Cerebellar nuclear complex (tissue), 1 donor: Measurements from ENCODE around the gene SSC5D.

Experiments used
- DNase-seq, 2 experiments: peaks; one replicate each; lab custom pipeline; 2025; lab: John Stamatoyannopoulos, UW

Gene SSC5D

DNA sequence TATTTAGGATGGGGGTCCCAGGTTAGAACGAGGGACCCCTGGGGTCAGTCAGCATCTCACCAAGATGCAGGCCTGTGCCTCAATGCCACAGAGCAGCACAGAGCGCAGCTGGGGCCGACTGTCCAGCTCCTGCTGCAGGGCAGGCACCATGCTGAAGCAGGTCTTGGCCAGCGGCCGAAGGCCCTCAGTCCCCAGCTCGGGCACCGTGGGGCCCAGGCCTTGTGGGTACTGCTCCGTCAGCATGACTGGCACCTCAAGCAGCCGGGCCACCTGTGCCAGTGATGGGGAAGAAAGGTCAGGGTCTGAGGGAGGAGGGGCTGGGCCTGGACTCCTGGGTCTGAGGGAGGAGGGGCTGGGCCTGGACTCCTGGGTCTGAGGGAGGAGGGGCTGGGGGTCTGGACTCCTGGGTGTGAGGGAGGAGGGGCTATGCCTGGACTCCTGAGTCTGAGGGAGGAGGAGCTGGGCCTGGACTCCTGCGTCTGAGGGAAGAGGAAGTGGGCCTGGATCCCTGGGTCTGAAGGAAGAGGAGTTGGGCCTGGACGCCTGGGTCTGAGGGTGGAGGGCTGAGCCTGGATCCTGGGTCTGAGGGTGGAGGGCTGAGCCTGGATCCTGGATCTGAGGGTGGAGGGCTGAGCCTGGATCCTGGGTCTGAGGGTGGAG, 32.5 kb upstream of the SSC5D start:
- no peak for DNase-seq

DNA sequence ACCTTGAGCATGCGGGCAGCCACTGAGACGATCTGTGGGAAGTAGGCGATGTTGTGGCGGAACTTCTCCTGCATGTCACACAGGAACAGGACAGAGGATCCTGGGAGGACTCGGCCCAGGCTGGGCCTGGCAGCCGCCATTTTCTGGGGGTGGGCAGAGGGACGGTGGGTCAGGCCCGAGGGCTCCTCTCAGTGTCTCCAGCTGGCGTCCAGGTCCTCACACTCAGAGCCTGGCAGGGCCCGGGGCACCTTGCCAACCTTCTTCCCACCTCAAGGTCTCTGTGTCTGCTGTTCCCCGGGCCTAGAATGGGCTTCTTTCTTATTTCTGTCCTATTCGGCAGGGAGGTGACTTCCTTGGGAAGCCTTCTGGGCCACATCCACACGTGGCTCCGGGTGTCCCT, 31.9 kb upstream of the SSC5D start:
- no peak for DNase-seq

DNA sequence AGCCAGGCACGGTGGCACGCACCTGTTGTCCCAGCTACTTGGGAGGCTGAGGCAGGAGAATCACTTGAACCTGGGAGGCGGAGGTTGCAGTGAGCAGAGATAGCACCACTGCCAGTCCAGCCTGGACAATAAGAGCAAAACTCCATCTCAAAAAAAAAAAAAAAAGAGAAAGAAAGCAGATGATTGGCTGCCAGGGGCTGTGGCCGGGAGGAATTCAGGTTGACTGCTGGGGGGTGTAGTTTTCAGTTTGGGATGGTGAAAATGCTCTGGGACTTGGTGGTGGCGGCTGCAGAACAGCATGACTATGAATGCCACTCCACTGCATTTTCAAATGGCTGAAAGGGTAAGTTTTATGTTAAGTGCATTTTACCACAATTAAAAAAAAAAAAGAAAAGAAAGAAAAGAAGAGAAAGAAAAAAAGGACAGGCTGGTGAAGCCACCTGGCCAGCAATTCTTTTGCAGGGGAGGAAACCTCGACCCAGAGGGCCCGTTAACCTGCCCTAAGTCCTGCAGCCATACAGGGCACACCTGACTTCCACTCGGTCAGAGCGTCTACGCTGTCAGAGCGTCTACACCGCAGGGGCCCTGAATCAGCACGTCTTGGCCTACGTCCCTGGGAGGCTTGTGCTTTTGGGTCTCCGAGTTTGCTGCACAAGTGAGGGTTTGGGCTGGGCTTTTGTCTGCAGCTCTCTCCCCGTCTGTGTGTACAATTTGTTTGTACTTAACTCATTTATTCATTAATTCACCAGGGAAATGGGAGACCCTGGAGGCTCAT, 30.4 kb upstream of the SSC5D start:
- no peak for DNase-seq

DNA sequence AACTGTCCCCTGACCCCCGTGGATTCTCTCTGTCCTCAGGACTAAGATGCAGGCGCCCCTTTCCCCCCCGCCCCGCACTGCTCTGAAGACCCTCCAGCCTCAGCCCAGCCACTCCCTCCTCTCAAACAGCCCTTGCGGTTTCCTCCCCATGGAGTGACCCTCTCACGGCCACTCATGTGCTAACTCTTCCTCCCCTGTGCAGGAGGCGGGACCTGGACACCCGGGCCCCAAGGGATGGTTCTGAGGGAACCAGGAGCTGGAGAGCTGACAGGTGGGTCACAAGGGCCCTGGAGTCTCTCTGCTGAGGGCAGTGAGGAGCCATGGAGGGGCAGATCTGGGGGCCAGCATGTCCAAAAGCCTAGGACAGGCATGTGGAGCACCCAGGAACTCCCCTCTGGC, 28.7 kb upstream of the SSC5D start:
- DNase-seq = no peak

DNA sequence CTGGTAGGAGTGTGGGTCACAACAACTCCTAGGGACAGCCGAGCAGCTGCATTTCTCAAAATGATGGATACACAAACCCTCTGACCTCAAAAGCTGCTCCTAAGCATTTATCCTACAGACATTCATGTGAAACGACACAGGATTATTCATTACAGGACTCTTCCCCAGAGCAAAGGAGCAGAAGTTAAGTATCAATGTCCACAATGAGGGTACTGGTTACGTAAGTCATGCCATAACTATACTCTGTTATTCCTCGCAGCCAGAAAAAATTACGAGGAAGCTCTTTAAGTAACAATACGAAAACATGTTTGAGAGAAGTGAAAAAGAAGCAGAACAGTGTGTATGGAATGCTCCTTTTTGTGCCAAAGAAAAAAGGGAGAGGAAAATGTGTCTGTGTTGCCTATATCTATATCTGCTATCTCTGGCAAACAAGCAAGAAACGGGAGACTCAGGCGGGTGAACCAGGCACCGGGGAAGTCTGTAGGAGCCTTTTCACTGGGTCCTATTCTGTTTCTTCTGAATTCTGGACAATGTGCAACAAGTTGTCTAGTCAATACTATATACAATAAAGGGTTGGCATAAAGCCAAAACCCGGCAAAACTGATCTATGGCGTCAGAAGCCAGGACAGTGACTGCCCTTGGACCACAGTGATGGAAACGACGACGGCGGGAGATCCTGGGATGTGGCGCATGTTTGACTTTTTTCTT, 28.1 kb upstream of the SSC5D start:
- no peak for DNase-seq

DNA sequence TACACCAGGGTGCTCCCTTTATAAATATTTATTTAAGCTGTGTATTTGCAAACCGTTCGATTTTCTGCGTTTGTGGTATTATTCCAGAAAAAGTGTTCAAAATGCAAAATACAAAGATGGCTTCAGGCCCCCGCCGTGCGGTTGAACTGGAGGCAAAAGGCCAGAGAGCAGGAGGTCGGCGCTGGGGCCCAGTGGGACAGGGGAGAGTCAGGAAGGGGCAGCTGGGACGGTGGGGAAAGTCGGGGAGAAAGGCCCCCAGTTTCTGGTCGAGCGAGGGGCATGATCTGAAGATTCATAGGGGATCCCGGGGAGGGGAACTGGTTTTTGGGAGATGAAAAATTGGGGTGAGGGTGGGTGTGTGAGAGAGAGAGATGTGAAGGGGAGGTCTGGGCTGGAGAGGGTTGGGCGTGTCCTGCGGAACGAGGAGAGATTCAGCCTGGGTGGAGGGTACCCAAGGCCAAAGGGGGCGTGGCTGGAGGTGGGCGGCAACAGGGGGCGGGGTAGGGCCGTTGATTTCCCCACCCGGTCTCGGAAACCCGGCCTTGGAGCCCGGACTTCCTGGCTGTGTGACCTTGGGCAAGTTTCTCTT, 27.5 kb upstream of the SSC5D start:
- no peak for DNase-seq

DNA sequence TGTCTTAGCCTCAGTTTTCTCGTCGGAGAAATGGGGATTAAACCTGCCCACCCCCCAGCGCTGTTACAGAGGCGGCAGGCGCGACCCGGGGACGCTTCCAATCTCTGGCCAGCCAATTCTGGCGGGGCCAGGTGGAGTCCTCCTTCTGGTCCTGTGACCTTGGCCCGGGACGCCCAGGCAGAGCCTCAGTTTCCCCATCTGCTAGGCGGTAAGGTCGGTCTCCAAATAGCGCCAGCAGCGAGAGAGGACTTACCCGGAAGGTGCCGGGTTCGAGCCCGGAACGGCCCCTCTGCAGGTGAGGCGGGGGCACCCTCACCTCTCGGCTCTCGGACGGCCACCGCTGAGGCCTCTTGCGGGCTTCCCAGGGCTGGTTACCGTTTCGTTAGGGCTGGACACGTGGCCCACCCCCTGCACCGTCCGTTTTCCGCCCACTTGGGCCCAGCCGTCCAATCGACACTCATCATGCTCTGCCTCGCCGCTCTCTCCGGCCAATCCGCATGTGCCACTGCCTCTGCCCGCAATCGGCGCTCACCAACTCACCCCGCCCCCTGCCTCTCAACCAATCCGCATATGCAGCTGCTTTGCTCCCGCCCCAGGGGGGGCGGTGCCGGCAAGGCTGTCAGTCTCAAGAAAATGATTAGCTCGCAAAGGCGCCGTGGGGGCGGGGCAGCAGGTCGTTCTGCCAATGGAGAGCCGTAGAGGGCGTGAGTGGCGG, 26.8 kb upstream of the SSC5D start, which contains the start of gene ISOC2:
TSS of gene ISOC2 (minus strand) at position 384 of the 715 bp plus-strand sequence. CDS start 5,156 bp downstream, outside the sequence.
- peak; percentile 94 to 99 for DNase-seq

DNA sequence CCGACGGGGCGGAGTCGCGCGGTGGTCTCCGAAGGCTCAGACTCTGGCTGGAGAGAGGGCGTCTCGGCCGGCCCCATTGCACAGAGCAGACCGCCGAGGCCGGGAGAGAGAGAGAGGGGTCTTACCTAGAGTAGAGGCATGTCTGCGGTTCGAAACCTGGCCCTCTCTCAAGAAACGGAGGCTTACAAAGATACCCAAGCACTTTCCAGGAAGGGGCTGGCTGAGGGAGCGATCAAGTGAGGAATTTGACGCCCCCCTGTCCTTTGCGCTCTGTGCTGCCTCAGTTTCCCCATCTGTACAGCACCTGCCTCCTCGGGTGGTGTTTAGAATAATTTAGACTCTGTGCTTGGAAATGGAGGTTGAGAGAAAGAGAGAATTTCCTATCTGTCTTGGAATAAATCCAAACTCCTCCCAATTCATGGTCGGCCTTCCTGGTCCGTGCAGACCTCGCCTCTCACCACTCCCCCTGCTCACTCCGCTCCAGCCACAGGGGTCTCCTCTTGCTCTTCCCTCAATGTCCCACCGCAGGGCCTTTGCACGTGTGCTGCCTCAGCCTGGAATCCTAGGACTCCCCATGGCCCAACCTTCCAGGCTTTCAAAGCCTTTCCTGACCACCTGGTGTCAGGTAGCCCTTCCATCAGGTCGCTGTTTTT, 26.1 kb upstream of the SSC5D start:
- DNase-seq = no peak

DNA sequence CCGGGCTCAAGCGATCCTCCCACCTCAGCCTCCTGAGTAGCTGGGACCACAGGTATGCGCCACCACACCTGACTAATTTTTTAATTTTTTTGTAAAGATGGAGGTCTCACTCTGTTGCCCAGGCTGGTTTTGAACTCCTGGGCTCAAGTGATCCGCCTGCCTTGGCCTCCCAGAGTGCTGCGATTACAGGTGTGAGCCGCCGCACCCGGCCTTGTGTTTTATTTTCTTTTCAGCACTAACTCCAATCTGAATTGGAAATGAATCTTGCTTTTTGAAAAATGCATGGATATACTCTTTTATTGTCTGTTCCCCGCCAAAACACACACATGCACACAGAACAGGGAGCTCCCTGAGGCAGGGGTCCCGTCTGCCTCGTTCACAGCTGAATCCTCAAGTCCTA, 25.5 kb upstream of the SSC5D start:
- no peak for DNase-seq

DNA sequence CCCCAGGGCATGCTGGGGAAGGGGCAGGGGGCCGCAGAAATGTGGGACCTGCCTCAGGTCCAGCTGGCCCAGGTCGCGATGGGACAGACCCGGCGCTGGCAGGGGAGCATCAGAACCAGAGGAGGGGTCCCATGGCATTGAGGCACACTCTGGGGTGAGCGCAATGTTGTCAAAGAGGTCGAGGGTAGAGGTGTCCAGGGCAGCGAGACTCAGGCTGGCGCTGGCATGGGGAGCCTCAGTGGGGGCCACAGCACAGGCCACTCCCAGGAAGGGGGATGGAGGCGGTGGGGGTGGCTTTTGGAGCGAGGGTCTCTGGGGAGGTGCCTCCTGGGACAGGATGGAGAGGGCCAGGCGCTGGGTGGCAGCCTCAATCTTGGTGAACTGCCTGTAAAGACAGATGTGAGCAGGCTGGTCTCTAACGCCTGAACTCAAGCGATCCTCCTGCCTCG, 24.6 kb upstream of the SSC5D start:
- DNase-seq = no peak

DNA sequence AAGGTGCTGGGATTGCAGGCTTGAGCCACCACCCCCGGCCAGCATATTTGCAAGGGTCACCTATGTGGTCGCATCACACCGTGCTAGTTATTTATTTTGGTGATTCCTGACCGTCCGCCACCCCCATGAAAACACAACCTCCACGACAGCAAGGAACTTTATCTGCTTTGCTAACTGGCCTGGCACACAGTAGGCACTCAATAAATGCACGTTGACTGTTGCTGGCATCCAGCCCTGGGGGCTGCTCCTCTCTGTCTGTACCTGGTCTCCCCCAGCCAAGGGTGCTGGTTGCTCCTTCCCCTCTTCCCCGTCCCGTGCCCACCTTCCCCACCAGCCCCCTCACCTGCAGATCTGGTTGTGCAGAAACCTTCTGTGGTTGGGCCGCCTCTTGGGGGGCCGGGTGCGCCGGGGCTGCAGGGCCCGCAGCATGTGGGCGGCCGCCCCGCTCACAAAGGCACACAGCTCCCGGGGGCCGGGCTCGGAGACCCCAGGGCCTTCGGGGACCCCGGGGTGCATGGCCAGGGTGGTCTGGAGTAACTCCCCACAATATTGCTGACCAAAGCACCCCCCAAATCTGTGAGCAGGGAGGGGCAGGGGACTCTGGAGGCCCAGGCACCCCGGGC, 24.1 kb upstream of the SSC5D start:
- DNase-seq = no peak

DNA sequence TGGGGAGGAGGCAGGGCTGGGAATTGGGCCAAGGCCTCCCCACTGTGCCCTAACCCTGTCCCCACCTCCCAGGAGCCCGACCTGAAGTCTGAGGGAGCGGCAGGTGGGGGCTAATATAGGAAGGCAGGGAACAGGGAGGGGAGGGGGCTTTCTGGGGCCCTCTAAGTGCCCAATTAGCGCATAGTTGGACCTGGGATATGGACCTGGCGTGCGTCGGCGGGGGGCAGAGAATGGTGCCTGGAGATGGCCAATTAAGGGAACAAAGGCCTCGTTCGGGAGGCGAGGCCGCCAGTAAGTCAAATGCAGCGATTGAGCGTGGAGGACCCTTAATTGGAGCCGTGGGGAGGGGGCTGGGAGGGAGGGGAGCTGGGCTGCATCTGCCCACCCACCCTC, 23.6 kb upstream of the SSC5D start, which contains the start of gene C19orf85:
TSS of gene C19orf85 (minus strand) at position 90 of the 393 bp plus-strand sequence. CDS start 197 bp downstream, outside the sequence.
- DNase-seq = no peak

DNA sequence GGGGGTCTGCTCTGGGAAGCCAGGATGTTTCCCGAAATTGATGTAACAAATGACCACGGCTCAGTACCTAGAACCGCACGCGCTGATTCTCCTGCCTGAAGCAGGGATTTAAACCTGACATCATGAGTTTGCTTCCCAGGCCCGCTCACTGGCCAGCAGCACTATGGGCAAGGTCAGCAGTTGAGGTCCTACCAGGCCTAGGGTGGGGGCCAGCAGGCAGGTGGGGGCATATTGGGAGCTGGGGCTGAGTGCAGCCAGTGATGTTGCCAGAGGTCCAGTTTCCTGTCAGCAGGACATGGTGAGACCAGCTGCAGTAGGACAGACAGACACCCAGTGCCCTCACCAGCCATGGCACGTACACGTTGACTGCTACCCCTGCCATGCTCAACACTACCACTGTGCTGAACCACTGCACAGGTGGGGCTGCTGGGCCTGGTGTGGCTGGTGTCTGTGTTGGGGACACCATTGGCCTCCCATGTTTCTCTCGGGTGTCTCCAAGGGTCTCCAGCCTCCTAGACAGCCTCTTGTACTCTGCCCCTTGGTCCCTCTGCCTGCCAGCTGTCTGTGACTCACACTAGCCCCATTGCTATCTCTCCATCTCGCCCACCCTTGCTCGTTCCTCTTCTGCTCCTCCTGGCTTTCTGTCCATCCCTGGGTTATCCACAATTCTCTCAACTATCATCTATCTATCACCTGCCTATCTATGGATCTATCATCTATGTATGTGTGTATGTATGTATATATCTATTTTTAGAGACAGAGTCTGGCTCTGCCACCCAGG, 22.6 kb upstream of the SSC5D start:
- no peak for DNase-seq

DNA sequence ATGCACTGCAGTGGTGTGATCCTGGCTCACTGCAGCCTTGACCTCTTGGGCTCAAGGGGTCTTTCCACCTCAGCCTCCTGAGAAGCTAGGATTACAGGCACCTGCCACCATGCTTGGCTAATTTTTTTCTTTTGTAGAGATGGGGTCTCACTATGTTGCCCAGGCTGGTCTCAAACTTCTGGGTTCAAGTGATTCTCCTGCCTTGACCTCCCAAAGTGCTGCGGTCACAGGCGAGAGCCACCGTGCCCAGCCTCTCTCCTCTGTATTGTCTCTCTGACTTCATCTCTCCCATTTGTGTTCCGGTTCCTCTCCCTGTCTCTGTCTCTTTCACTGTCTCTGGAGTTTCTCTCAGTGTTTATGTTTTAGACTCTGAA, 22.0 kb upstream of the SSC5D start:
- no peak for DNase-seq

DNA sequence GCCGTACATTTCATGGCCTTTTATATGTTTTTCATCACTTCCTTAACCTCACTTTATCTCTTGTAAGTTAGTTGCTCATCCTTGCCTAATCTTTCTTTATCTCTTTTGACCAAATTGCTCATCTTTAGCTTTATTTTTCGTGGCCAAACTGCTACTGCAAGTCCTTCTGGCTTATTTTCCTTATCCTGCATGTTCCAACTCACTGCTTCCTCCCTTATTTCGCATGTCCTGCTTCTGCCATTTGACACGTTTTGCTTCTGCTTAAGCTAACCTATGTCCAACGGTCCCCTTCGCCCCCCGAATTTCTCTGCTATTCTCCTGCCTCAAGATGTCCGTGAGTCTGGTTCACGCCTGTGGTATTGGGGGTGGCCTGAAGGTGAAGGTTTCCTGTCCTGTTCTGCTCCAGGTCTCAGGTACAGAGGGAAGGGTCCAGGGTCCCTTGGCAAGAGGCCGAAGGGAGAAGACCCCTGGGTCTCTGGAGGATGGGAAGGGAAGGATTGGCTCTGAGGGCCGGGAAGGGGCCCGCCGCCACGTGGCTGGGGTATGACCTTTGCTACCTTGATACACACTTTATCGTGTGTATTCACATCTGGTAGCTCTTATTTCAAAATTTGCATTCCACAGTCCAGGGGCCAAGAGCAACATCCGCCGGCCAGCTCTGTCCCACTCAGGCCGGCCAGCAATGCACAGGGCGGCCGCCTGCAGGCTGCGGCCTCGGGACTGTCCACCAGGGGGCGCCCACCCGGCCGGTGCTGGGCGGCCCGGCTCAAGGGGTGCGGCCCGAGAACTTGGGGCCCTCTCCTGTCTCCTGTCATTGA, 20.8 kb upstream of the SSC5D start:
- no peak for DNase-seq

DNA sequence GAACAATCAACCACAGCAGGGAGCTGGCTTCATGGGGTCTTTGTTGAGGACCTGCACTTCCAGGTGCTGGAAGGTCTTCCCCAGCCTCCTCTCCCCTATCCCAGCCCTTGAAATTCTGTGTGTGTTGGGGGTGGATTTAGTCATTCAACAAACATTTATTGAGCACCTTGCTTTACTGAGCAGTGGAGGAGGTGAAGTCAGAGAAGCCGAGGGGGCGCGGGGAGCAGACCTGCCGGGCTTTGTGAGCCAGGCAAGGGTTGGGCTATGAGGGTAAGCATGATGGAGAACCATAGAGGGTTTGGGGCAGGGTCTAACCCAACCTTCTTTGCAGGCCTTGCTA, 20.2 kb upstream of the SSC5D start:
- DNase-seq = no peak

DNA sequence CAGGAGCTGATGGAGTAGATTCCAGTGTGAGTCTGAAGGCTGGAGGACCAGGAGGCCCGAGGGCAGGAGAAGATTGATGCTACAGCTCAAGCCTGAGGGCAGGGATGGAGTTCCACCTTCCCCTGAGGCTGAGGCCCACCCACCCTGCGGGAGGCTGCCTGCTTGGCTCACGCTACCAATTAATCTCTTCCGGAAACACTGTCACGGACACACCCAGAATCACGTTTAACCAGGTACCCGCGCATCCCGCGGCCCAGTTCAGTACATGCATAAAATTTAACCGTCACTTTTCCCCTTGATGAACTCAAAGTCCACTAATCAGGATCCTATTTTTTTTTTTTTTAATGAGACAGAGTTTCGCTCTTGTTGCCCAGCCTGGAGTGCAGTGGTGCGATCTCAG, 17.0 kb upstream of the SSC5D start:
- no peak for DNase-seq

DNA sequence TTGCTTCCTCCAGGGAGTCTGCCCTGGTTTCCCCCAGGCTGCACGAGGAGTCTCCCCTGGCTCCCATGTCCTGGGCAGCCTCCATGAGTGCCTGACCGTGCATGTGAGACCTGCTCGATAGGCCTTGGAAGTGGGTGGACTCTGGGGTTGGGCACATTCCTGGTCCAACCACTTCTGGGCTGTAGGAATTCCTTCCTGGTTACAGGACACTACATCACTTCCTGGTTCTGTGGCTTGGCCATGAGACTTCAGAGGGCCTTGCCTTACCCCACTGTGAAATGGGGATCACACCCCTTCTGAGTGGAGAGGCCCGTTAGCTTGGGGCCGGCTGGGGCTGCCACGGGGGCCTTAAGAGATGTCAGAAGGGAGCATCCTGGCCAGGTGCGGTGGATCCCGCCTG, 15.8 kb upstream of the SSC5D start:
- no peak for DNase-seq
